Stimulated activated CD8-positive, alpha-beta memory T cell treated with anti-CD3 and anti-CD28 coated beads, Interleukin-7, amount 100 ng/mL, for 48 hours (primary cell): ENCODE measurements around the gene RCCD1.
A peak's percentile ranks its signal among the peaks of the same experiment; 100 is the strongest.
"Not testable (repeated sequence)": the region's sequence is repeated elsewhere in the genome, so short reads cannot be mapped to it uniquely, and the experiment has no call there.

Experiments
- DNase-seq, 2 donors: peaks; one replicate each; pipeline ENCODE4 v3.0.0-alpha.2; 2020; ENCODE audit warnings: low read depth in 1 of 2; ENCODE audit errors: extremely low read depth in 1 of 2

RCCD1 gene

DNA sequence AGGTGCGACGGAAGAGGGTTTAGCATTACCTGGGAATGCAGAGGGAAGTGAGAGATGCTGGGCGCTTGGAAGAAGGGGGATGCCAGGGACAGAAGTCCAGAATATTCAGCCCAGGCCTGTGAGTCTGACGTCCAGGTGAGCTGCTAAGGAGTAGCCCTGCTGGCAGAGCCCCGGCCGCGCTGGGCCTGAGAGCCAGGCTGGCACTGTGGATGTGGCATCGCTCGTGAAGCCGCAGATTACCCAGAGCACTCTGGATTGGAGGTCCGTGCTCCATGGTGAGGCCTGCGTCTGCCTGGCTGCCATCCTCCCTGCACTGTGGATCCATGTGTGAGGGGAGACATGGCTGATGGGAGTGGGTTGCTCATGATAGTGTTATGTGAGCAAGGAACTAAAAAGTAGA lies 37.1 kb upstream of the RCCD1 start:
- DNase-seq, result no peak

DNA sequence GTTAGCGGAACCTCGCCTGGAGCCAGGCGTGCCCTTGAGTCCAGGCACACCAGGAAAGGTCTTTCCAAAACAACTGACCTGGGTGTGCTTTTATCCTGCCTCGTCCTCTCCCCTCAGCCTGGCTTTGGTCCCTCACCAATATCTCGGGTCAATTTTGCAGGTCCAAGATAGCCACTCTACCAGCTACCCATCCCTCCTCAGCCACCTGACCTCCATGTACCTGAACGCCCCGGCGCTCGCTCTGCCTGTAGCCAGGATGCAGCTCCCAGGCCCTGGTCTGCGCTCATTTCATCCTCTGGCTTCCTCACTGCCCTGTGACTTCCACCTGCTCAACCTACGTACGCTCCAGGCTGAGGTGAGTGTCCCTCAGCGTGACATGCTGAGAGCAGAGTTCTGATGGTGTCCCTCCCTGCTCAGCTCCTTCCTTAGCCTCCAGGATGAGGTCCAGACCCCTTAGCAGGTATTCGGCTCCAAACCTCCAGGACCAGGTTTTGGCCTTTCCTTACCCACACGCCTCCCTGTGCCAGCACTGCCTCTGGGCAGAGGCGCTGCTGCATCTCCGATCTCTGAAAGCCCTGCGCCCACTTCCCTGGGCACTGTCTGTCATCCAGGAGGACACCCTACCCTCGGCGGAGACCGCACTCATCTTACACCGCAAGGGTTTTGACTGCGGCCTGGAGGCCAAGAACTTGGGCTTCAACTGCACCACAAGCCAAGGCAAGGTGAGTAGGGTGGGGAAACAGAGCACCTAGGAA lies 36.5 kb upstream of the RCCD1 start:
- DNase-seq, result no peak

DNA sequence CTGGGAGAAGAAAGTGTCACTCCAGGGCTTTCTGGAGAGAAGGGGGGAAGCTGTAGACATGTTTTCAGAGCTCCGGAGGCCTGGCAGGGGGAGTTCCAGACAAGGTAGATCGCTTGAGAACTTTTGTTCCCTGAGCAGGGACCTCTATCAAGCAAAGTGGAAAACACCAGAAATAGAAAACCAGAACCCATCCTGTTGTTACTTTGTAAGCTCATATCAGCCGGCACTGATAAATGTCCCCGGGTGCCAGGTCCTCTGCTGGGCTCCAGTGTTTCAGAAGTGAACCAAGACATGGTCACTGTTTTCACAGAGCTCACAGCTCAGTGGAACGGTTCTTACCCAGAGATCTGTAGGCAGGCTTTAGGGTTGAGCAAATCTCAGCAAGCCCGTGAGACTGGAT lies 35.8 kb upstream of the RCCD1 start:
- no peak for DNase-seq

DNA sequence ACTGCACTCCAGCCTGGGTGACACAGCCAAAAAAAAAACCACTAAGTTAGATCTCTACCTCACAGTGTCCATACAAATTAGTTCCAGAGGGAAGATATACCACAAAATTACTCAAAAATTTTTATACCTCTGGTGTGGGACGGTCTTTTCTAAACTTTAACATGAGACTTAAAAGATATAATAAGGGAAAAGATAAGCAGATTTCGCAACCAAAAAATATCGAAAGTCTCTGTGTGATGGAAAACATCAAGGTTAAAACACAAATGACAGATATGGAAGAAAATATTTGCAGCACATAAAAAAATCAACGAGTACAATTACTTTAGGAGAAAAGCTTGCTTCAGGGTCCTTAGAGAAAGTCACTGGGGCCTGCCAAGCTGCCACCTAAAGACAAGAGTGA lies 32.8 kb upstream of the RCCD1 start:
- no peak for DNase-seq

DNA sequence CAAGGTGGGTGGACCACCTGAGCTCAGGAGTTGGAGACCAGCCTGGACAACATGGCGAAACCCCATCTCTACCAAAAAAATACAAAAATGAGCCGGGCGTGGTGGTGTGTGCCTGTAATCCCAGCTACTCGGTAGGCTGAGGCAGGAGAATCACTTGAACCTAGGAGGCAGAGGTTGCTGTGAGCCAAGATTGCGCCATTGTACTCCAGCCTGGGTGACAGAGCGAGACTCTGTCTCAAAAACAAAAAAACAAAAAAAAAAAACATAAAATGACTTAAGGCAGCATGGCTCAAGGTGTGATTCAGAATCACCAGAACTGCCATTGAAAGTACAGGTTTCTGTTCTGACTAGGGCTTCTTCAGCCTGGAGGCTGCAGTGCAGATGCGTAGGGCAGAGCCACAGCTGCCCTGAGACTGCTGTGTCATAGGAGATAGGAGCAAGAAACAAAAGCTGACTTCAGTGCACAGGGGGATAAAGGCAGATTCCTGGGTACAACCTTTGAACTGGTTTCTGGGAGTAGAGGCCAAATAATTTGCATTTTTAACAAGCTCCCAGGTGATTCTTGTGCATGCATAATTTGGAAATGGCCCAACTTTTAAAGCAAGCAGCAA lies 31.9 kb upstream of the RCCD1 start:
- not testable (repeated sequence) for DNase-seq

DNA sequence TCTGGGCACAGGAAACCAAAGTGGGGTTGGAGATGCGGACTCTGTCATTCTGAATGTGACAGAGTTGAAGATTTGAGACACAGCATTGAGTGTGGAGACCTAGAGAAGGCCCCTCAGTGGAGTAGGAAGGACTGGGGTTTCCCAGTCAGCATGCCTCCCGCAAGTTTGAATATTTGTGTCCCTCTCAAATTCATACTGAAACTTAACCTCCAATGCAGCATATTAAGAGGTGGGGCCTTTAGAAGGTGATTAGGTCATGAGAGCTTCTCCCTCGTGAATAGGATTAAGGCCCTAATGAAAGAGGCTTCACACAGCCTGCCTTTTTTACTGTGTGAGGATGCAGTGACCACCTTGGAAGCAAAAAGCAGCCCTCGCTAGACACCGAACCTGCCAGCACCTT lies 30.3 kb upstream of the RCCD1 start:
- DNase-seq, result no peak

DNA sequence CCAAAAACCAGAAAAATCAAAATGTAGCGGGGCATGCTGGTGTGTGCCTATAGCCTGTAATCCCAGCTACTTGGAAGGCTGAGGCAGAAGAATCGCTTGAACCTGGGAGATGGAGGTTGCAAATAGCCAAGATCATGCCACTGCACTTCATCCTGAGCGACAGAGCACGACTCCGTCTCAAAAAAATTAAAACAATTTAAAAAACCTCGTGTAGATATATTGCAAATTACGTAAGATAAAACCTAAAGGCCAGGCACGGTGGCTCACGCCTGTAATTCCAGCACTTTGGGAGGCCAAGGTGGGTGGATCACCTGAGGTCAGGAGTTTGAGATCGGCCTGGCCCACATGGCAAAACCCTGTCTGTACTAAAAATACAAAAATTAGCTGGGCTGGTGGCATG lies 27.9 kb upstream of the RCCD1 start:
- not testable (repeated sequence) for DNase-seq

DNA sequence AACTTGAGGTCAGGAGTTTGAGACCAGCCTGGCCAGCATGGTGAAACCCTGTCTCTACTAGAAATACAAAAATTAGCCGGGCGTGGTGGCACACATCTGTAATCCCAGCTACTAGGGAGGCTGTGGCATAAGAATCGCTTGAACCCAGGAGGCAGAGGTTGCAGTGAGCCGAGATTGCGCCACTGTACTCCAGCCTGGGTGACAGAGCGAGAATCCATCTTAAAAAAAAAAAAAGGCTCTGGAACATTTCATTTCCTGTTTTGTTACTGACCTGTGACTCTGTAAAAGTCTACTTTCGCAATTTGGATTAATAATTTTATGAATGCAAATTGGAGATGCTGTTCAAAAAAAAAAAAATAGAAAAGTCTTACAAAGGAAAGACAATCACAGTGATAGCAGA lies 26.6 kb upstream of the RCCD1 start:
- DNase-seq, result not testable (repeated sequence)

DNA sequence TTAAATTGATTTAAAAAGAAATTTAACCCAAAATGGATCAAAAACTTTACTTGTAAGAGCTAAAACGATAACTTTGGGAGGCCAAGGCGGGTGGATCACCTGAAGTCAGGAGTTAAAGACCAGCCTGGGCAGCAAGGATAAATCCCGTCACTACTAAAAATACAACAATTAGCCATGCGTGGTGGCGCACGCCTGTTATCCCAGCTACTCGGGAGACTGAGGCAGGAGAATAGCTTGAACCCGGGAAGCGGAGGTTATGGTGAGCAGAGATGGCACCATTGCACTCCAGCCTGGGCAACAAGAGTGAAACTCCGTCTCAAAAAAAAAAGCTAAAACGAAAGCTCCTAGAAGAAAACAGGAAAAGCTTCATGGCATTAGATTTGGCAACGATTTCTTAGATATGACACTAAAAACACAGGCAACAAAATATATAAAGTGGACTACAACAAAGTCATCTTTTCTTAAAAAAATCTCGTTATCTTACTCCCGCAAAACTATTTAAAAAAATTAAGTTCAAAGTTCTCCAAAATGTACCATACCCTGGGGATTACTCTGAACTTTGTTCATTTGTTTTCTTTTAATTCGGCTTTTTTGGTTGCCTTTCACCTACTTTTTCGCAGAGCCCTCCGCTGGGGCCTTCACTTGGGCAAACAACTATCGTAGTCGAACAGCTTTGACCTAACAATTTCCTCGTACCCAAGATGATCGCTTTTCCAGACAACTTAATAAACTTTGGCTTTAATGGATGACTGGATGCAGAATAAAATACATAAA lies 25.3 kb upstream of the RCCD1 start:
- DNase-seq, result no peak

DNA sequence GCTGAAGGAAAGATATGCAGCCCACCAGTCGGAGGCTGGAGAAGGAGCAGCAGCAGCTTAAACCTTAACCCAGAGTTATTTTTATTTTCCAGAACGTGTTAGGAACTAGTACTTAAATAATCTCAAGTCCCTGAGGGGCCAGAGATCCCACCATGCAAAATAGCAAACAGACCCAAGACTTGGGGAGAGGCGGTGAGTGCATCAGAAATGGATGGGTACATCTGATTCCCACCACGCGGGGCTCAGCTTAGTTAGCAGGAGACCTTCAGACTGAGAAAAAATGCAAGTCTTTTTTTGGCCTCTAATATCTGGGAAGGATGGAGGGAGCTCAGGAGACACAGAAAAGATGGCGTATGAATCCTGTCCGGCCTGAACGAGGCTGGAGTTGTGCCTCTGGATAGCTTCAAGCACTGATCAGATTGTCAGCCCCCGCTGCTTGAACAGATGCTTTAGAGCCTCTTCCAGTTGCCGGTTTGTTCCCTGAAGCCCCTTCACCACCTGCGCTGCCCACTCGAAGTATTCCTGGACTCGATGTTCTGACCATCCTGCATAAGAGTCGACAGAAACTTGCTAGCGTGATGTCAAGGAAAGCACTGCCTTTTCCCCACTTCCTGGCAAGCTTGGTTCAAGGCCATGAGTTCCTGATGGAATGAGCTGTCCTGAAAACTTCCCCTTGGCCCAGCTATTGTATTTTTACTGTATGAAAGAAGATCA lies 23.7 kb upstream of the RCCD1 start:
- DNase-seq, result no peak

DNA sequence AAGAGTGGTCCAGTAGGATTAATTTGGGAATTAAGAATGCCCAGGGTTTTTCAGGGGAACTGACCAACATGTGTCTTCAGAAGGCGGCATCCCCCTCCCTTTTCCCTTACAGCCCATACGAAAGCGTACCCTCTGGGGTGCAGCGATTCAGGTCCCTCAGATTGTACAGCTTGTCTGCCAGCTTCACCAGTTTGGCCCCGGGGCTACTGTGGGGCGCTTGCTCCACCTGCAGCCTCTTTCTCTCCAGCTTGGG lies 23.2 kb upstream of the RCCD1 start:
- no peak for DNase-seq

DNA sequence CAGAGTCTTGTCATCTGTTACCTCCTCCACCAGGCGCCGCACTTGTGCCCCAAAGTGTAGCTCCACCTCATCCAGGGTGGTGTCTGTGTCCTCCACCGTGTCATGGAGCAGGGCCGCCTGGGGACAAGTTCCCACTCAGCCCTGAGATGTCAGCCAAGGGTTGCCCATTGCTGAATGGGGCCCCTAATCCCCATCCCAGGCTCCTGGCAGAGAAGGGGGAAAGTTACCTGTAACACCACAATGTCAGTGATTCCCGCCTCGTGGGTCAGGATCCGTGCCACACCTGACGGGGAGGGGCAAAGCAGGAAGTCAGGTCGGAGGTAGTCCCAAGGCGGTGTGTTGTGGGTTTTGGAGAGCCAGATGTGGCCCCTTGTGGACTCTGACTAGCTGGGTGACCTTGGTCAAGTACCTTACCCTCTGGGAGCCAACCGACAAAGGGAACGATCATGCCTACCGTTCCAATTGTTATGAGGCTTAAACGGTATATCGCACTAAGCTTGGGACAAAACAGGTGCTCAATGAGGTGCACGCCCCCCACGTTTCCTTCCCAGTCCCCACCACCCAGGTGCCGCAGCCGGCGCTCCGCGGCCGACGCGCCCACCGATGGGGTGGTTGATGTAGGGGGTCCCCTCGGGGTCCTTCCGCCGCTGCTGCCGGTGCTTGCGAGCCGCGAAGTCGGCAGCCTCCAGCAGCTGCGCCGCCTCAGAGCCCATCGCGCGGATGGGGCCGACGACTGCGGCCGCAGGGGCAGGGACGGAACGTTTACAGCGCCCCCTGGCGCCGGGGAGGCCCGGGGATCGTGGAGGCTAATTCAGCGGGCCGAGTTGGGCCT lies 22.6 kb upstream of the RCCD1 start, which contains the start of gene HDDC3:
TSS of gene HDDC3 (minus strand) at position 722 of the 832 bp plus-strand sequence. CDS start at position 713, 9 bp downstream.
- peak; percentile 75 to 83 for DNase-seq

DNA sequence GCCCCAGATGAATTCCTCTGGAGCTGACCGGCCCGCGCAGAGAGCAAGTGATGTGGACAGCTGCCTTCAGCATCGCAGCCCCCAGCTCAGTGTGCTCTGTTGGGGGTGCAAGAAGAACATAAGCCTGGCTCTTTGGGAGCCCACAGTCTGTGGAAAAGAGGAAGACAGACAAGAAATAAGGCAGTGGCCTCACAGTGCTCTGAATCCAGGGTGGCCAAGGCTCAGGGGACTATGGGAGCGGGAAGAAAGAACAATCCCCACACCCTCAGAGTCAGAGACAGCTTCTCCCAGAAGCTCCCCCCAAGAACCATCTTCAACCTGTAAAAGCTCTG lies 22.1 kb upstream of the RCCD1 start:
- DNase-seq, result no peak

DNA sequence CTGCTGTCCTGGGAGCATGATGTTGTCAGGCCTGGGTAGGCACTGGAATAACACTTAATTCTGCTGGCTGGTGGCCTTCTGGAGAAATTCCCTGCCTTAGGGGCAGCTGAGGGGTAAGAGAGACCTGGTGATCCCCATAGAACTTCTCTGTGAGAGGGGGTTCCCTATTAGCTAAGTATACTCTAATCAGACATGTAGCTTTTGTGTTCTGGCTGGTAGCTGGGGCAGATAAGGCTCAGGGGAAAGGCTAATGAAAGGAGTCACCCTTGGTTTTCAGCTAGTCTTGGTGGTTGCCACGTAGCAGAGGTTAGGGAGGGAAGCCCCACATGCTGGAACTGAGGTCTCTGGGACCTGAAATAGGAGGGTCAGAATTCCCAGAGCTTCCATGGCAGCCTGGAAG lies 21.4 kb upstream of the RCCD1 start:
- no peak for DNase-seq

DNA sequence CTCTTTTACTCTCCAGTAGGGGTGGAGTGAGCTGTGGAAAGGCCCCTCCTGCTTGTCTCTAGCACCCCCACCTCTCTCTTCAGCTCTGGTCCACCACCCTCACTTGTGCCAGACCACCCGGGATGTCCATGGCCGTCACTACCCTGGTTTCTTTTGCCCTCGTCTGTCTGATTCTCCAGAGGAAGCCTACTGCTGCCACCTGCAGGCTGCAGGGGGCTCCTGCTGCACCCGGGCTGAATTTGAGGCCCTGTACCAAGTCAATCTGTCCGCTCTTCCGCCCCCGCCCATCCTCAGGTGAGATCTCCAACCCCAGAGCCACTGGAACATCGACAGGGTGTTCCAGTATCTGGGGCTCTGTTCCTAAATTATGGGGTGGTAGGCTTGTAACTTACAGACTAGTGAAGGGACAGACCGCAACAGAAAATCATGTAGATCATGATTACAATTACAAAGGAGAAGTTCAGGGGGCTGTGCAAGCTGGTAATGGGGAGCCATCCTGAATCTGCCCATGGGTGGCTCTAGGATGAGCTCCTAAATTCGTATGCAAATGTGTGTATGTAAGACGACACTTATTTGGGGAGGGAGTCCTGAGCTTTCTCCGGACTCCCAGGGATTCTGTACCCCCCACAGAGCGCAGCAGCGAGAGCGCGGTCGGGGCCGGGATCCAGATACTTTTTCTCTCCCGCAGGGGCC lies 20.3 kb upstream of the RCCD1 start:
- peak; percentile 70 to 84 for DNase-seq

DNA sequence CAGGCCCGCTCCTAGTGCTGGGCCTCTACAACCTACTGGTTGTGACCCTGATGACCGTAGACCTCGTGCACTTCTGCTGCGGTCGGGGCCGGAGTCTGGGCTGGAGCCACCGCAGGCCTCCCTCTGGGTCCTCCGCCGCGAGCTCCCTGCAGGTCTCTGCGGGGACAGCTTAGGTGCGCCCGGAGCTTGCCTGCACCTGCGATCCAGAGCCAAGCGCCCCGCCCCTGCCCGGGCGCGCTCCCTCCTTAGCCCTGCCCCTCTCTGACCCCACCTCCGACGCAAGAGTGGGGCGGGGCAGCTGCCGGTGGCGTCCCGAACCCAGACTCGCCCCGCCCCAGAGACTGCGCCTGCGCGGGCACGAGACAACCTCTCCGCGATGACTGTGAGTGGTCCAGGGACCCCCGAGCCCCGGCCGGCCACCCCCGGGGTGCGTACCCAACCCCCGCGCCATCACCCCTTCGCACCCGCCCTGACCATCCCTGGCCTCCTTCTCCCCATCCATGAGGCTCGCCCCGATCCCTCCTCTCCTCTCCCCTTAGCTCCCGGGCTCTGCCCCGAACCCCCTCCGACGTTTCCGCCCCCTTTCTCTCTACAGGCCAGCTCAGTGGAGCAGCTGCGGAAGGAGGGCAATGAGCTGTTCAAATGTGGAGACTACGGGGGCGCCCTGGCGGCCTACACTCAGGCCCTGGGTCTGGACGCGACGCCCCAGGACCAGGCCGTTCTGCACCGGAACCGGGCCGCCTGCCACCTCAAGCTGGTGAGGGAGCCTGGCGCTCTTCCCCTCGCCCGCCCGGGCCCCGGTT lies 19.5 kb upstream of the RCCD1 start, which contains the start of gene UNC45A:
TSS of gene UNC45A (plus strand) at position 337 of the 803 bp plus-strand sequence. CDS start at position 377, 40 bp downstream.
- DNase-seq, result peak; percentile 94

DNA sequence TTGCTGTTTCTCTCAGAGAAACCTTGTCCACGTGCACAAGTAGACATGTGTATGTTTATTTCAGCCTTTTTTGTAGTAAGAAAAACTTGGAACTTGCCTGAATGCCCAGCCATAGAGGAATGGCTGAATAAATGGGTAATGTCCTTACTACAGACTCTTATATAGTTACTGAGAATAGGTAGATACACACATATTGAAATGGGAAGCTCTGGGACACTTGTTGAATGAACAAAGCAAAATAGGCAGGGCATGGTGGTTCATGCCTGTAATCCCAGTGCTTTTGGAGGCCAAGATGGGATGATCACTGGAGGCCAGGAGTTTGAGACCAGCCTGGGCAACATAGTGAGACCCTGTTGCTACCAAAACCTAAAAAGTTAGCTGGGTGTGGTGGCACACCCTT lies 17.9 kb upstream of the RCCD1 start:
- DNase-seq, result no peak

DNA sequence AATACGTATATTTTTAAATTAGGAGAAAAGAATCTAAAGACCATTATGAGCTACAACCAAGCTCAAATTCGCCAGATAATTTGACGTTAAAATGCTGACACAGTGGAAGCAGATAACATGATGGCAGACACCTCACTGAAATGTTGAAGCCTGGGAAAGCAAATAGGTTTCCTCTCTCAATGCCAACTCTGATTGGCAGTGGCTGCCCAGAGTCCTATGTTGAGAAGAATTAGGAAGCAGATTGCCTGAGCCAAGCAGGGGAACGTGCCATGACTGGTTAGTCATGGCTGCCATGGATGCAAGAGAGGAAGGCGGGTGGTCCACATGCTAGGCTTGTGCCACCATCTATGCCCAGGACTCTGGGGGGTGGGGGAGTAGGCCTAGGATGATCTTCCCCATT lies 16.4 kb upstream of the RCCD1 start:
- DNase-seq, result no peak

DNA sequence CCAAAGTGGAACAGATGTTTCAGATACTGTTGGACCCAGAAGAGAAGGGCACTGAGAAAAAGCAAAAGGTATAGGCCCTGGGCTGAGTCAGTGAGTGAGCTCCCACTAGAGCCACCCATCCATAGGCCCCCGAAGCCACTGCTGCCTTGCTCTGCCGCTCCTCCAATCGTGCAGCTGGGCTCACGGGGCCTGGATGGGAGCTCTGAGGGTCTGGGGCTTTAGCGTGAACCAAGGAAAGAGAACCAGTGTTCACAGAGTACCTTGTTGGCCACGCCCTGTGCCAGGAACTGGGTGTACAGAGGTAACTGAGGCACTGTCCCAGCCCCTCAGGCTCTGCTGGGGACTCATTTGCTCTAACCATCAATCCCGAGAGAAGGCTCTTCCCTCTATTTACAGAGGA lies 14.9 kb upstream of the RCCD1 start:
- no peak for DNase-seq
